Neural cell (in vitro differentiated cells): ENCODE measurements around the gene NPIPA1.
"Not testable (repeated sequence)": the region's sequence is repeated elsewhere in the genome, so short reads cannot be mapped to it uniquely, and the experiment has no call there.

Source experiments
- EP300 ChIP-seq: fragments of 450-650 bp; conservative IDR thresholded peaks from 2 replicates; pipeline ENCODE4 v1.6.1; 2014; ENCODE audit warnings: antibody characterized with exemption, mild to moderate bottlenecking, moderate library complexity; ENCODE audit not compliant: poor library complexity, severe bottlenecking
- EZH2 ChIP-seq: fragments of 200-600, 300-800 bp; shearing (Covaris generic), sonication (generic); IDR thresholded peaks from 2 replicates; pipeline ENCODE4 v1.6.1; 2014; ENCODE audit warnings: antibody characterized with exemption, low read length, borderline replicate concordance, mild to moderate bottlenecking; ENCODE audit not compliant: insufficient read depth, poor library complexity, severe bottlenecking
- MXI1 ChIP-seq: fragments of 450-650 bp; conservative IDR thresholded peaks from 2 replicates; pipeline ENCODE4 v1.6.1; 2014; ENCODE audit warnings: antibody characterized with exemption, mild to moderate bottlenecking; ENCODE audit not compliant: poor library complexity, severe bottlenecking
- POLR2AphosphoS5 ChIP-seq: IDR thresholded peaks from 2 replicates; pipeline ENCODE4 v1.6.1; 2012
- RAD21 ChIP-seq: fragments of 450-650 bp; conservative IDR thresholded peaks from 2 replicates; pipeline ENCODE4 v1.6.1; 2014; ENCODE audit warnings: antibody characterized with exemption, mild to moderate bottlenecking, moderate library complexity
- SMC3 ChIP-seq: fragments of 450-650 bp; conservative IDR thresholded peaks from 2 replicates; pipeline ENCODE4 v1.6.1; 2014; ENCODE audit warnings: antibody characterized with exemption, mild to moderate bottlenecking, moderate library complexity; ENCODE audit not compliant: poor library complexity
- TAF1 ChIP-seq: IDR thresholded peaks from 2 replicates; pipeline ENCODE4 v1.6.1; 2012; ENCODE audit warnings: low read depth
- TF ChIP-seq, protein P1 (sequence below): fragments of 450-650 bp; IDR thresholded peaks from 2 replicates; pipeline ENCODE4 v1.5.1; 2014; ENCODE audit warnings: antibody characterized with exemption, mild to moderate bottlenecking, moderate library complexity; ENCODE audit not compliant: poor library complexity, severe bottlenecking
- TF ChIP-seq, protein P2 (sequence below): IDR thresholded peaks from 2 replicates; pipeline ENCODE4 v1.6.1; 2012; ENCODE audit warnings: borderline replicate concordance

DNA sequence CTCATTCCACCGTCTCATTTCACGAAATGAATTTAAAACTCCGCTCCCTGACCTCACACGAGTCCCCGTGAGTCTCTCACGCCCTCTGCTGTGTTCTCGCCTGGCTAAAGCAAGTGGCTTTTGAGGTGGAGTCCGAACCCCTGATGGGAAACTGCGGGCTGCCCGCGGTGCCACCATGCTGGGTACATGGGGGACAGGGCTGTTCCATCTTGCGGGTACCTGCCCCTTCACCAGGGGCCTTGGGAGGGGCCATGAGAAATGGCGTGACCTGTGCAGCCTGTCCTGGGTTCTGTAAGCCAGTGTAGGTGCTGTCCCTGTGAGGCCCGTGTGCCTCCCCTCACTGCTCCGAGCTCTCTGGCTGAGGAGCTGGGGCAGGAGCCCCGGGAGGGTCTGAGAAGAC lies 14.3 kb upstream of the NPIPA1 start:
- TF ChIP-seq, protein P1, sequence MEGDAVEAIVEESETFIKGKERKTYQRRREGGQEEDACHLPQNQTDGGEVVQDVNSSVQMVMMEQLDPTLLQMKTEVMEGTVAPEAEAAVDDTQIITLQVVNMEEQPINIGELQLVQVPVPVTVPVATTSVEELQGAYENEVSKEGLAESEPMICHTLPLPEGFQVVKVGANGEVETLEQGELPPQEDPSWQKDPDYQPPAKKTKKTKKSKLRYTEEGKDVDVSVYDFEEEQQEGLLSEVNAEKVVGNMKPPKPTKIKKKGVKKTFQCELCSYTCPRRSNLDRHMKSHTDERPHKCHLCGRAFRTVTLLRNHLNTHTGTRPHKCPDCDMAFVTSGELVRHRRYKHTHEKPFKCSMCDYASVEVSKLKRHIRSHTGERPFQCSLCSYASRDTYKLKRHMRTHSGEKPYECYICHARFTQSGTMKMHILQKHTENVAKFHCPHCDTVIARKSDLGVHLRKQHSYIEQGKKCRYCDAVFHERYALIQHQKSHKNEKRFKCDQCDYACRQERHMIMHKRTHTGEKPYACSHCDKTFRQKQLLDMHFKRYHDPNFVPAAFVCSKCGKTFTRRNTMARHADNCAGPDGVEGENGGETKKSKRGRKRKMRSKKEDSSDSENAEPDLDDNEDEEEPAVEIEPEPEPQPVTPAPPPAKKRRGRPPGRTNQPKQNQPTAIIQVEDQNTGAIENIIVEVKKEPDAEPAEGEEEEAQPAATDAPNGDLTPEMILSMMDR: not testable (repeated sequence)
- TF ChIP-seq EP300, SMC3, TAF1, POLR2AphosphoS5, RAD21, EZH2, MXI1: not testable (repeated sequence)
- TF ChIP-seq, protein P2, sequence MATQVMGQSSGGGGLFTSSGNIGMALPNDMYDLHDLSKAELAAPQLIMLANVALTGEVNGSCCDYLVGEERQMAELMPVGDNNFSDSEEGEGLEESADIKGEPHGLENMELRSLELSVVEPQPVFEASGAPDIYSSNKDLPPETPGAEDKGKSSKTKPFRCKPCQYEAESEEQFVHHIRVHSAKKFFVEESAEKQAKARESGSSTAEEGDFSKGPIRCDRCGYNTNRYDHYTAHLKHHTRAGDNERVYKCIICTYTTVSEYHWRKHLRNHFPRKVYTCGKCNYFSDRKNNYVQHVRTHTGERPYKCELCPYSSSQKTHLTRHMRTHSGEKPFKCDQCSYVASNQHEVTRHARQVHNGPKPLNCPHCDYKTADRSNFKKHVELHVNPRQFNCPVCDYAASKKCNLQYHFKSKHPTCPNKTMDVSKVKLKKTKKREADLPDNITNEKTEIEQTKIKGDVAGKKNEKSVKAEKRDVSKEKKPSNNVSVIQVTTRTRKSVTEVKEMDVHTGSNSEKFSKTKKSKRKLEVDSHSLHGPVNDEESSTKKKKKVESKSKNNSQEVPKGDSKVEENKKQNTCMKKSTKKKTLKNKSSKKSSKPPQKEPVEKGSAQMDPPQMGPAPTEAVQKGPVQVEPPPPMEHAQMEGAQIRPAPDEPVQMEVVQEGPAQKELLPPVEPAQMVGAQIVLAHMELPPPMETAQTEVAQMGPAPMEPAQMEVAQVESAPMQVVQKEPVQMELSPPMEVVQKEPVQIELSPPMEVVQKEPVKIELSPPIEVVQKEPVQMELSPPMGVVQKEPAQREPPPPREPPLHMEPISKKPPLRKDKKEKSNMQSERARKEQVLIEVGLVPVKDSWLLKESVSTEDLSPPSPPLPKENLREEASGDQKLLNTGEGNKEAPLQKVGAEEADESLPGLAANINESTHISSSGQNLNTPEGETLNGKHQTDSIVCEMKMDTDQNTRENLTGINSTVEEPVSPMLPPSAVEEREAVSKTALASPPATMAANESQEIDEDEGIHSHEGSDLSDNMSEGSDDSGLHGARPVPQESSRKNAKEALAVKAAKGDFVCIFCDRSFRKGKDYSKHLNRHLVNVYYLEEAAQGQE: not testable (repeated sequence)
